GM19452 (cell line): ENCODE measurements around the gene C4orf54.

ENCODE experiments used
- ATAC-seq: cut with Tn5 transposase; IDR thresholded peaks from one replicate; pipeline ENCODE4 v1.9.1; 2021; ENCODE audit not compliant: unreplicated experiment

C4orf54 gene

DNA sequence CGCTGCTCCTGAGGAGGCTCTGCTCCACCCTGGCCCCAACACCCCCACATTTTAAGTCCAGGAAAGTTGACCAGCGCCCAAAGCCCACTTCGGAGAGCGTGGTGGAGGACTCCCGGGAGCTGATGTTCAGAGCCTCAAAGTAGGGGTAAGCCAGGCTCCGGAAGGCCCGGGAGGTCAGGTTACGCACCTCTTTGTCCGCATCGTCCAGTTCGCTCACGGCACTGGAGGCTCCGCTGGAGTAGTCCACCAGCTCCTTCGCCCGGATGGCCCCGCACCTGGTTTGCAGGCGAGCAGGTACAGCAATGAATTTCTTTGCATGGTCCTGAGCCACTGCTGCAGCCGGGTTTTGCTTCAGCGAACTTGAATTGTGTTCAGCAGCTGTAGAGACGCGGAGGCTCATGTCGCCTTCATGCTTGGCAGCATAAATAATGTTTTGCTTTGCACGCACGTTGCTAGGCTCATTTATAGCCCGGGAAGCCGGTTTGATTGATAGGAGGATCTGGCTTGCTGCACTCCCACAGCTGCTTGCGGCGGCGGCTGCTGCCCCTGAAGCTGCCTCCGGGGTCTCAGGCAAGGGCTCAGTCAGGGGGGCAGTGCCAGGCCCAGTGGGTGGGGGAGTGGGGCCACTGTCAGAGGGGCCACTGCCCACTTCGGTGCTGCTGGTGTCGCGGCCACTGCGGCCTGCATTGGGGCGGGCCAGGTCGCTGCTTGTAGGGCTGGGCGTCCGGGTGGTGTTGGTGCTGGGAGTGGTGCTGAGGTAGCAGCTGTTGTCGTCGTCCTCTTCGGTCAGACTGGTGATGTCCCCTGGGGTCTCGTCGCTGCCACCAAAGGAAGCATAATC lies 4.8 kb downstream of the C4orf54 start:
- ATAC-seq: no peak

- no peak for ATAC-seq
Observed at GRCh38 chr4:99651811-99652485, 5.7 kb downstream of the C4orf54 start.

DNA sequence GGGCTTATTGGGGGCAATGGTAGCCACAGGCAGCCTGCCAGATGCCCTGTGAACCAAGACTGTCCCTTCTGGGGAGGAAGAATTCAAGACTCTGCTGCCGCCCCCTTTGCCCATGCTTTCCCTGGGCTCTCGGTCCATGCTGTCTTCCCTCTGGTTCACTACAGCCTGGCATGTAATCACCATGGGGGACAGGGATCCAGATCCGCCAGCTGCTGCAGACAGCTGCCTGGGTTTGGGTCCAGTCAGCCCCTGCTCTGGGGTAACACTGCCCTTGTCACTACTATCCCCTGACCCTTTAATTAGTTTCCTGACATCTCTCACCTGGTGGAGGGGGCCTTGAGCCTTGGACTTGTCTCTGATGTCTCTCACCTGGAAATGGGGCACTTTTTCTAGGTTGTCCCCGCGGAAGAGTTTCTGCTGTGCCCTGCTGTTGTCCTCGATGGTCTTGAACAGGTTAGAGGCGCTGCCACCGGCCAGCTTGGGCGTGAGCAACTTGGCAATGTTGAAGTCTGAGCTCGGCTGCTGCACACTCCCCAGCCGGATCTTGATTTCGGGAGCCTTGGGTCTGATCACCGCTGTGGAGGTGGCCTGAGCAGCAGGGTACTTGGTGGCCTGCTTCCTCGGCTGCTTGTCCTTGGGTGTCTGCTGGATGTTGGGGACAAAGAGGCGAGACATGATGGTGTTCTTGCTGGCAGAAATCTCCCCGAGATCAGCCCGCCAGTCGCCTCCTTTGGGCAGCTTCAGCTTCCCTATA lies 6.4 kb downstream of the C4orf54 start:
- no peak for ATAC-seq

GRCh38 chr4:99649778-99650177 lies 7.8 kb downstream of the C4orf54 start:
- no peak for ATAC-seq

DNA sequence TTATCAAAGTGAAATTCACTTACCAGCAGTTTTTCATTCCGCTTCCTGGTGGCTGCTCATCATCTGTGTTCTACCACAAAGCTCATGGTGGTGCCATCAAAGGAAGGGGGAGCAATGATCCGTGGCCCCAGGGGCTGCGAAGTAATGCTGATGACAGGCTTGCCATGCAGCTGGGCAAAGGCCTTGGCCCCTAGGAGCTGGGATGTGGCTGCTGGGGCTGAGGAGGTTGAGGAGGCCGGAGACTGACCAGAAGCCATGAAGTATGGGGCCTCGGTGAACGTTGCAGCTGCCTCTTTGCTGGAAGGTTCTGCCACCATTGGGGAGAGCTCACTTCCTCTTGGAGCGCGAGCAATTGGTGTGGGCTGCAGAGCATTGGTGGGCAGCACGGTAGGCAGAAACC lies 8.4 kb downstream of the C4orf54 start:
- ATAC-seq: no peak

- ATAC-seq: no peak
Observed at GRCh38 chr4:99648321-99648720, 9.3 kb downstream of the C4orf54 start.

DNA sequence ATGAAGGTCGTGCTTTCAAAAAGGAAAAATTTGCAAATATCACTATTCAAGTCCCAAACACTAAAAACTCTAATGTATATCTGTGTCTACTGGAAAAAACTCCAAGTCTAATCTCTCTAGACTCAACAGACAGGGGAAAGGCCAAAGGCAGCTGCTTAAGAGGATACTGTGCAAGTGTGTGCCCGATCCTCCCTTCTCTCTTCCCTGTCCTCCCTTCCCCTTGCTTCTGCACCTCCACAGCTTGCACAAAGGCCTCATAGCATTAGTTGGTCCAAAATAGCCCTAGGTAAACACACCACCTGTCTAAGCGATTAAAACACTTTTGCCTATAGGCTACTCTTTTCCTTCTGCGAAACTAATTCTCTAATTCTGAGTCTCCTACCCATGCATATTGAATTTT lies 10.6 kb downstream of the C4orf54 start:
- ATAC-seq: no peak

- no peak for ATAC-seq
Observed at GRCh38 chr4:99645638-99646037, 12.0 kb downstream of the C4orf54 start.

GRCh38 chr4:99645036-99645435 lies 12.6 kb downstream of the C4orf54 start:
- no peak for ATAC-seq

DNA sequence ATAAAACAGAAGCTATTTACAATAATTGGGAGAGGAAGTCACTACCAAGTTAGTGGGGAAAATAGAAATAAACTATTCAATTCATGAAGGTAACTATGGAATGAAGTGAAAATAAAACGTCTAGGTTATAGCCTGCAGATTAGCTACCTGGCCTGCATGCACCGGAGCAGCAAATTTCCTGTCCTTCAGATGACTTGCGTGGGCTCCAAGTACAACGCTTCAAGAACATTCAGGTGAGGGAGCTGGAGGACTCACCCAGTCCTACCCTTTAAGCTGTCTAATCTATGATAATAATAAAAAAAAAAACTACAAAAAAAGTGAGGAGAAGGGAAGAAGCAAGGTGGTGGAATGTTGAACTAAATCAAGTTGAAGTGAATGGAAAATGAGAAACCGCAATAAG lies 13.2 kb downstream of the C4orf54 start:
- no peak for ATAC-seq

DNA sequence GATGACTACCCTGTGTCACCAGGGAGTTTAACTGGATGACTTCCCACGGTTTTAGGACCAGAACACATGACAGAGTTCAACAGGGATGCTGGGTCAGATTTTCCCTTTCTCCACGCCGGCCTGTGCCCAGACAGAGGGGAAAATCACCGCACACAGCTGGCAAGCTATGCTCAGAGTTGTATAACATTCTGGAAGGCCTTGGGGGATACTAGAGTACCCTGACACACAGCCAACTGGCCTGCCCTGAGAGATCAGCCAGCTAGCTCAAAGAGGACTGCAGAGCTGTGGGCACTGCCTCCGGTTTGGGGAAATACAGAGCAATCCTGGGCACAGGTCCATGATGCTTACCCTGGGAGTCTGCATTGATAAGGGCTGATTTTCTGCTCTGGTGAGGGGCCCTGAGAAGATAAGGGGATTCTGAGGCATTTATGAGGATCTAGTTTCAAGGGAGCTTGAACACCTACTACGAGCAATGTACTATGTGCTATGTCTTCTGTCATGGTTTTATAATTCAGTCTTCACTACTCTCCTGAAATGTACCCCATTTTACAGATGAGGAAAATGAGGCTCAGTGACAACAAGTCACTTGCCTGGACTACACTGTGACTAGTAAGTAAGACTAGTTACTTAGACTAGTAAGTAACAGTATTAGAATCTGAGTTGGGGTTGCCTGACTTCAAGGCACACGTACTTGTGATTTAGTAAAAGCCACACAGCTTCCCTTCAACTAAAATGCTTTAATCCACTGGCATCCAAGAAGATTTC lies 14.7 kb downstream of the C4orf54 start:
- ATAC-seq: no peak

DNA sequence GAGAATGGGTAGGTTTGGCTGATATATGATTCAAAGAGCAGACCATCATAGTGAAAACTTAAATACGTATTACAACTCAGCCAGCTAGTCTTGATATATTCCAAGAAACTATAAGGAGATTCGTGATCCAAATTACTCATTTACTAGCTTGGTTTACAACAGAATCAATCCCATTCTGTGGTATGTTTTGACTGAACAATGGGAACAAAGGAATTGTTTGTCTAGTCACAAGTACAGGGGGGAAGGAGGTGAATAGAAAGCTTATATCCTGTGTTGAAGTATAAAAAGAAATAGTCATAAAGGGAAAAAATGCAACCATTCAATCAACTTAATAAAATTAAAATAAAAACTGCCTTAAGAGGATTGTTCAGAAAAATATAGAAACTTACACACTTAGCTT lies 17.0 kb downstream of the C4orf54 start:
- ATAC-seq: no peak

- no peak for ATAC-seq
Observed at GRCh38 chr4:99637174-99637573, 20.5 kb downstream of the C4orf54 start.

- ATAC-seq: no peak
Observed at GRCh38 chr4:99636422-99636821, 21.2 kb downstream of the C4orf54 start.

DNA sequence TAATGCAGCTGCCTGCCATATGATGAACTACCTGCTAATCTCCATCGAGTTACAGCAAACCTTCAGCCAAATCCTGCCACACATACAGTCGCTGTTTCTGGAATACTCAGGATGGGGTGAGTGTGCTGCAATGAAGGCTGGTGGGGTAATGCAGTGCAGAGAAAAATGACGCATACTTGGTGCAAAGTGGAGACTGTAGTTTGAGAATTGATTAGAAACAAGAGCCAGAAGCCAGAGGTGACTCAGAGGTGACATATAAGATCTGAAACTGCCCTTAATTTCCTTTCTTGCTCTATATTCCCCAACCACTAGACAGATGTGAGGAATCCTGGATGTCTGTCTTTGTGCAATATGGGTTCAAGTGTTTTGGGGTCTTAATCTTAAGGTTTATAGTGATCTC lies 22.0 kb downstream of the C4orf54 start:
- peak; percentile 43 for ATAC-seq

GRCh38 chr4:99634742-99635360 lies 22.8 kb downstream of the C4orf54 start:
- ATAC-seq: no peak

GRCh38 chr4:99633772-99634171 lies 23.9 kb downstream of the C4orf54 start:
- ATAC-seq: no peak

DNA sequence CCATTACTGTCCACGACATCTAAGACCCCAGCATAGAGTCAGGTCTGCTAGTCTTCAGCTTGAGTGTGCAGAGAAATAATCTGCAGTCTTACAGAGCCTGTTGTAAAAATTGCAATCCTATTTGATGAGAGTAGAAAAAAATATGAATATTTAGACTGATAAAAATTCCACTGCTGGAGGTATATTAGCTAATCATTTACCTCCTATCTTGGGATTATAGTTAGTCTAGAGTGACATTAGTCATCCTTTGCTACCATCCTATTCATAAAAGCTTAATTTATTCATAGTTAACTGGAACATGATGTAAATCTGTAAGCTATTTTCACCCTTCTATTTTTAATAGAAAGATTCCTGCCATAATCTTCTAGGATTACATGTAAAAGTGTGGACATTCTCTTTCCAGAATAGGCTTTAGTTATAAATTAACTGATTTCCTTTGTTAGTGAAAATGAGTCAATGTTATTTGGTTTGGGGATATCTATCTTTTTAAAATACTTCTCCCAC lies 26.7 kb downstream of the C4orf54 start:
- no peak for ATAC-seq

DNA sequence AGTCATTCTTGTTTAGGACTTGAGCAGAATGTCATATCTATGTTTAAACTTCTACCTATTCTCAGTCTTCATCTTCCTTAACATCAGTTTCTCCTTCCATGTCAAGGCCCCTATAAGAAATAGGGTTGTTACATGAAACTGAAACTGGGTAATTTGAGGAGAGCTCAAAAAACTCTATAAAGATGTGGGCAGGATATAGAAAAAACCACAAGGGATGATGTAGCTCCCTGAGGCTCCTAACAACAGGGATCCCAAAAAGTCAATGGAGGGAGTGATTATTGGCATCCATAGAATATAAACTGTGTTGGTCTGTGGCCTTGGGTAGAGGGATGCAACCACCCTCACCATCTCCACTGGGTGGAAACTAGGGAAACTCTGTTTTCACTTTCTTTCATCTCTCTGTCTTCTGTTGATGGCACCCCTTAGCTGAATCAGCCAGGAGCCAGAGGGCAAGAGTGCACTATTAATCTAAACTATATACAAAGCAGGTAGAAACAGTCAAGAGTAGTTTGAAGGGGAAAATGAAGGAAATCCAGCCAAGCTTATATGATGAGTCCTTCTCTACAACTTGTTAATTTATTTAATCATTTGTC lies 27.6 kb downstream of the C4orf54 start:
- no peak for ATAC-seq

GRCh38 chr4:99628040-99628439 lies 29.6 kb downstream of the C4orf54 start:
- ATAC-seq: no peak
